WTC11 (cell line): ENCODE data around the gene CST3. TPM values are rescaled to one million over a fixed set of nuclear protein-coding genes. Genes with fewer than 3 reads are reported as not detected.

Source experiments
- ATAC-seq: fragments of 200-7000 bp; cut with Tn5 transposase; 2 replicates; pipeline ENCODE4 v1.10.0; 2021; ENCODE audit warnings: mild to moderate bottlenecking, moderate library complexity
- CTCF ChIA-PET: fragments of 300-600 bp; sonication (Branson Sonifier 250); formaldehyde crosslinking; loops from one replicate; lab custom pipeline; 2021; ENCODE audit warnings: antibody characterized with exemption; lab: Charles Lee
- POLR2A ChIA-PET: fragments of 350-600 bp; sonication (Branson Sonifier 250); formaldehyde crosslinking; loops from one replicate; lab custom pipeline; 2021; ENCODE audit warnings: antibody characterized with exemption; lab: Charles Lee
- DNase-seq: peaks from one replicate; pipeline ENCODE4 v3.0.0; 2021; ENCODE audit warnings: low spot score
- H3K27ac Mint-ChIP-seq: 2 replicates; pipeline ENCODE4 v1.8.0; 2021; ENCODE audit warnings: mixed read lengths
- H3K27me3 Mint-ChIP-seq: 2 replicates; pipeline ENCODE4 v1.8.0; 2021; ENCODE audit warnings: low read depth, mild to moderate bottlenecking, moderate library complexity, mixed read lengths
- H3K36me3 Mint-ChIP-seq: 2 replicates; pipeline ENCODE4 v1.8.0; 2021; ENCODE audit warnings: mixed read lengths
- H3K4me1 Mint-ChIP-seq: 2 replicates; pipeline ENCODE4 v1.8.0; 2022; ENCODE audit warnings: mixed read lengths
- H3K4me3 Mint-ChIP-seq: 2 replicates; pipeline ENCODE4 v1.8.0; 2021; ENCODE audit warnings: mild to moderate bottlenecking, moderate library complexity, mixed read lengths
- H3K9me3 Mint-ChIP-seq: 2 replicates; pipeline ENCODE4 v1.8.0; 2021; ENCODE audit warnings: mixed read lengths
- ATF1 ChIP-seq: sonication (generic); formaldehyde crosslinking; IDR thresholded peaks from 2 replicates; pipeline ENCODE4 v1.8.1; 2023; ENCODE audit warnings: mild to moderate bottlenecking, moderate library complexity, missing genetic modification reagents
- CREB1 ChIP-seq: sonication (generic); formaldehyde crosslinking; IDR thresholded peaks from 2 replicates; pipeline ENCODE4 v1.8.0; 2023; ENCODE audit warnings: mild to moderate bottlenecking, missing genetic modification reagents
- CREM ChIP-seq: sonication (generic); formaldehyde crosslinking; IDR thresholded peaks from 2 replicates; pipeline ENCODE4 v1.8.1; 2022; ENCODE audit warnings: mild to moderate bottlenecking, missing genetic modification reagents, moderate library complexity
- GRHL2 ChIP-seq: fragments of 250-450 bp; sonication (Bioruptor Pico); IDR thresholded peaks from 2 replicates; pipeline ENCODE4 v1.8.0; 2022; ENCODE audit warnings: mild to moderate bottlenecking, moderate library complexity; ENCODE audit not compliant: insufficient replicate concordance, severe bottlenecking
- IRF2 ChIP-seq: sonication (generic); formaldehyde crosslinking; IDR thresholded peaks from 2 replicates; pipeline ENCODE4 v1.8.0; 2022; ENCODE audit warnings: low read depth, missing genetic modification reagents, borderline replicate concordance
- NFATC4 ChIP-seq: fragments of 250-450 bp; sonication (Bioruptor Pico); IDR thresholded peaks from 2 replicates; pipeline ENCODE4 v1.9.0; 2021; ENCODE audit warnings: mild to moderate bottlenecking
- NFYB ChIP-seq: sonication (generic); formaldehyde crosslinking; conservative IDR thresholded peaks from 2 replicates; pipeline ENCODE4 v1.8.0; 2022; ENCODE audit warnings: low read depth, missing genetic modification reagents
- OVOL2 ChIP-seq: fragments of 250-450 bp; sonication (Bioruptor Pico); IDR thresholded peaks from 2 replicates; pipeline ENCODE4 v1.9.0; 2021; ENCODE audit warnings: mild to moderate bottlenecking, borderline replicate concordance
- PRDM15 ChIP-seq: sonication (generic); formaldehyde crosslinking; IDR thresholded peaks from 2 replicates; pipeline ENCODE4 v1.8.0; 2022; ENCODE audit warnings: missing genetic modification reagents
- PRRX2 ChIP-seq: fragments of 250-450 bp; sonication (Bioruptor Pico); IDR thresholded peaks from 2 replicates; pipeline ENCODE4 v1.8.0; 2021; ENCODE audit warnings: mild to moderate bottlenecking
- SMAD3 ChIP-seq: sonication (generic); formaldehyde crosslinking; IDR thresholded peaks from 2 replicates; pipeline ENCODE4 v1.8.0; 2022; ENCODE audit warnings: missing genetic modification reagents, mild to moderate bottlenecking, borderline replicate concordance
- TEAD1 ChIP-seq: sonication (generic); formaldehyde crosslinking; IDR thresholded peaks from 2 replicates; pipeline ENCODE4 v1.8.0; 2022; ENCODE audit warnings: mild to moderate bottlenecking, missing genetic modification reagents
- ZBTB21 ChIP-seq: sonication (generic); formaldehyde crosslinking; IDR thresholded peaks from 2 replicates; pipeline ENCODE4 v1.8.1; 2023; ENCODE audit warnings: mild to moderate bottlenecking, missing genetic modification reagents, borderline replicate concordance
- ZNF317 ChIP-seq: sonication (generic); formaldehyde crosslinking; IDR thresholded peaks from 2 replicates; pipeline ENCODE4 v1.8.1; 2023; ENCODE audit warnings: low read depth, mild to moderate bottlenecking, moderate library complexity, missing genetic modification reagents, borderline replicate concordance
- ZNF396 ChIP-seq: fragments of 250-450 bp; sonication (Bioruptor Pico); IDR thresholded peaks from 2 replicates; pipeline ENCODE4 v1.8.0; 2021; ENCODE audit warnings: mild to moderate bottlenecking, moderate library complexity, borderline replicate concordance
- ZNF423 ChIP-seq: fragments of 250-450 bp; sonication (Bioruptor Pico); IDR thresholded peaks from 2 replicates; pipeline ENCODE4 v2.1.2; 2022; ENCODE audit warnings: mild to moderate bottlenecking, moderate library complexity
- total RNA-seq: library from RNA; stranded (reverse); gene quantifications from 3 replicates; pipeline ENCODE4 v1.2.3, GENCODE V29; 2021
- TF ChIP-seq, protein P1 (sequence below): fragments of 250-450 bp; sonication (Bioruptor Pico); IDR thresholded peaks from 2 replicates; pipeline ENCODE4 v1.9.0; 2021; ENCODE audit warnings: mild to moderate bottlenecking
- TF ChIP-seq, protein P2 (sequence below): sonication (generic); formaldehyde crosslinking; IDR thresholded peaks from 2 replicates; pipeline ENCODE4 v1.8.0; 2023; ENCODE audit warnings: mild to moderate bottlenecking, missing genetic modification reagents
- TF ChIP-seq, protein P3 (sequence below): sonication (generic); formaldehyde crosslinking; IDR thresholded peaks from 2 replicates; pipeline ENCODE4 v1.8.1; 2022; ENCODE audit warnings: mild to moderate bottlenecking, missing genetic modification reagents, moderate library complexity, borderline replicate concordance
- TF ChIP-seq, protein P4 (sequence below): fragments of 250-450 bp; sonication (Bioruptor Pico); IDR thresholded peaks from 2 replicates; pipeline ENCODE4 v1.9.0; 2021; ENCODE audit warnings: mild to moderate bottlenecking, borderline replicate concordance

CST3 gene
- total RNA-seq, 1 experiment from 2014 or later = 52.1 TPM

GRCh38 chr20:23645575-23645974 is 7.8 kb upstream of the CST3 start:
- H3K9me3 Mint-ChIP-seq = no peaks in the 10 kb centered on the region
- ChIA-PET CTCF (no interaction called here), POLR2A (no interaction called here)
- H3K36me3 Mint-ChIP-seq = no peaks in the 10 kb centered on the region
- H3K4me3 Mint-ChIP-seq = no peak overlapping the region
- H3K27ac Mint-ChIP-seq = no peak overlapping the region
- TF ChIP-seq GRHL2 (CRISPR knock-in tag) (no peak), TEAD1 (no peak), ATF1 (CRISPR knock-in tag) (no peak), SMAD3 (CRISPR knock-in tag) (no peak), PRRX2 (CRISPR knock-in tag) (no peak), NFYB (CRISPR knock-in tag) (no peak), ZNF317 (CRISPR knock-in tag) (no peak), OVOL2 (CRISPR knock-in tag) (no peak), CREB1 (CRISPR knock-in tag) (no peak)
- ATAC-seq (no peak), DNase-seq (no peak)
- H3K4me1 Mint-ChIP-seq = peaks cover 22% of the 10 kb centered on the region
- H3K27me3 Mint-ChIP-seq = peaks cover 3% of the 10 kb centered on the region

- DNase-seq (no peak), ATAC-seq (no peak)
- ChIA-PET CTCF (no interaction called here), POLR2A (no interaction called here)
- H3K9me3 Mint-ChIP-seq = no peaks in the 10 kb centered on the region
- H3K27me3 Mint-ChIP-seq = peaks cover 4% of the 10 kb centered on the region
- peaks cover 36% of the 10 kb centered on the region for H3K4me1 Mint-ChIP-seq
- no peak overlapping the region for H3K4me3 Mint-ChIP-seq
- no peak for TF ChIP-seq PRDM15 (CRISPR knock-in tag)
- TF ChIP-seq ZNF396 (CRISPR knock-in tag) = no peak
- TF ChIP-seq ZNF423 (CRISPR knock-in tag) = no peak
- no peak for TF ChIP-seq CREM
- TF ChIP-seq NFATC4 (CRISPR knock-in tag) = no peak
- TF ChIP-seq, protein P1, sequence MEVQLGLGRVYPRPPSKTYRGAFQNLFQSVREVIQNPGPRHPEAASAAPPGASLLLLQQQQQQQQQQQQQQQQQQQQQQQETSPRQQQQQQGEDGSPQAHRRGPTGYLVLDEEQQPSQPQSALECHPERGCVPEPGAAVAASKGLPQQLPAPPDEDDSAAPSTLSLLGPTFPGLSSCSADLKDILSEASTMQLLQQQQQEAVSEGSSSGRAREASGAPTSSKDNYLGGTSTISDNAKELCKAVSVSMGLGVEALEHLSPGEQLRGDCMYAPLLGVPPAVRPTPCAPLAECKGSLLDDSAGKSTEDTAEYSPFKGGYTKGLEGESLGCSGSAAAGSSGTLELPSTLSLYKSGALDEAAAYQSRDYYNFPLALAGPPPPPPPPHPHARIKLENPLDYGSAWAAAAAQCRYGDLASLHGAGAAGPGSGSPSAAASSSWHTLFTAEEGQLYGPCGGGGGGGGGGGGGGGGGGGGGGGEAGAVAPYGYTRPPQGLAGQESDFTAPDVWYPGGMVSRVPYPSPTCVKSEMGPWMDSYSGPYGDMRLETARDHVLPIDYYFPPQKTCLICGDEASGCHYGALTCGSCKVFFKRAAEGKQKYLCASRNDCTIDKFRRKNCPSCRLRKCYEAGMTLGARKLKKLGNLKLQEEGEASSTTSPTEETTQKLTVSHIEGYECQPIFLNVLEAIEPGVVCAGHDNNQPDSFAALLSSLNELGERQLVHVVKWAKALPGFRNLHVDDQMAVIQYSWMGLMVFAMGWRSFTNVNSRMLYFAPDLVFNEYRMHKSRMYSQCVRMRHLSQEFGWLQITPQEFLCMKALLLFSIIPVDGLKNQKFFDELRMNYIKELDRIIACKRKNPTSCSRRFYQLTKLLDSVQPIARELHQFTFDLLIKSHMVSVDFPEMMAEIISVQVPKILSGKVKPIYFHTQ (CRISPR knock-in tag) = no peak
- TF ChIP-seq NFYB (CRISPR knock-in tag) = no peak
- TF ChIP-seq, protein P2, sequence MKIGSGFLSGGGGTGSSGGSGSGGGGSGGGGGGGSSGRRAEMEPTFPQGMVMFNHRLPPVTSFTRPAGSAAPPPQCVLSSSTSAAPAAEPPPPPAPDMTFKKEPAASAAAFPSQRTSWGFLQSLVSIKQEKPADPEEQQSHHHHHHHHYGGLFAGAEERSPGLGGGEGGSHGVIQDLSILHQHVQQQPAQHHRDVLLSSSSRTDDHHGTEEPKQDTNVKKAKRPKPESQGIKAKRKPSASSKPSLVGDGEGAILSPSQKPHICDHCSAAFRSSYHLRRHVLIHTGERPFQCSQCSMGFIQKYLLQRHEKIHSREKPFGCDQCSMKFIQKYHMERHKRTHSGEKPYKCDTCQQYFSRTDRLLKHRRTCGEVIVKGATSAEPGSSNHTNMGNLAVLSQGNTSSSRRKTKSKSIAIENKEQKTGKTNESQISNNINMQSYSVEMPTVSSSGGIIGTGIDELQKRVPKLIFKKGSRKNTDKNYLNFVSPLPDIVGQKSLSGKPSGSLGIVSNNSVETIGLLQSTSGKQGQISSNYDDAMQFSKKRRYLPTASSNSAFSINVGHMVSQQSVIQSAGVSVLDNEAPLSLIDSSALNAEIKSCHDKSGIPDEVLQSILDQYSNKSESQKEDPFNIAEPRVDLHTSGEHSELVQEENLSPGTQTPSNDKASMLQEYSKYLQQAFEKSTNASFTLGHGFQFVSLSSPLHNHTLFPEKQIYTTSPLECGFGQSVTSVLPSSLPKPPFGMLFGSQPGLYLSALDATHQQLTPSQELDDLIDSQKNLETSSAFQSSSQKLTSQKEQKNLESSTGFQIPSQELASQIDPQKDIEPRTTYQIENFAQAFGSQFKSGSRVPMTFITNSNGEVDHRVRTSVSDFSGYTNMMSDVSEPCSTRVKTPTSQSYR (CRISPR knock-in tag) = no peak
- TF ChIP-seq, protein P3, sequence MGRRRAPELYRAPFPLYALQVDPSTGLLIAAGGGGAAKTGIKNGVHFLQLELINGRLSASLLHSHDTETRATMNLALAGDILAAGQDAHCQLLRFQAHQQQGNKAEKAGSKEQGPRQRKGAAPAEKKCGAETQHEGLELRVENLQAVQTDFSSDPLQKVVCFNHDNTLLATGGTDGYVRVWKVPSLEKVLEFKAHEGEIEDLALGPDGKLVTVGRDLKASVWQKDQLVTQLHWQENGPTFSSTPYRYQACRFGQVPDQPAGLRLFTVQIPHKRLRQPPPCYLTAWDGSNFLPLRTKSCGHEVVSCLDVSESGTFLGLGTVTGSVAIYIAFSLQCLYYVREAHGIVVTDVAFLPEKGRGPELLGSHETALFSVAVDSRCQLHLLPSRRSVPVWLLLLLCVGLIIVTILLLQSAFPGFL (CRISPR knock-in tag) = no peak
- no peak for TF ChIP-seq ZBTB21 (CRISPR knock-in tag)
- no peak for TF ChIP-seq GRHL2 (CRISPR knock-in tag)
- TF ChIP-seq IRF2 = no peak
- TF ChIP-seq, protein P4, sequence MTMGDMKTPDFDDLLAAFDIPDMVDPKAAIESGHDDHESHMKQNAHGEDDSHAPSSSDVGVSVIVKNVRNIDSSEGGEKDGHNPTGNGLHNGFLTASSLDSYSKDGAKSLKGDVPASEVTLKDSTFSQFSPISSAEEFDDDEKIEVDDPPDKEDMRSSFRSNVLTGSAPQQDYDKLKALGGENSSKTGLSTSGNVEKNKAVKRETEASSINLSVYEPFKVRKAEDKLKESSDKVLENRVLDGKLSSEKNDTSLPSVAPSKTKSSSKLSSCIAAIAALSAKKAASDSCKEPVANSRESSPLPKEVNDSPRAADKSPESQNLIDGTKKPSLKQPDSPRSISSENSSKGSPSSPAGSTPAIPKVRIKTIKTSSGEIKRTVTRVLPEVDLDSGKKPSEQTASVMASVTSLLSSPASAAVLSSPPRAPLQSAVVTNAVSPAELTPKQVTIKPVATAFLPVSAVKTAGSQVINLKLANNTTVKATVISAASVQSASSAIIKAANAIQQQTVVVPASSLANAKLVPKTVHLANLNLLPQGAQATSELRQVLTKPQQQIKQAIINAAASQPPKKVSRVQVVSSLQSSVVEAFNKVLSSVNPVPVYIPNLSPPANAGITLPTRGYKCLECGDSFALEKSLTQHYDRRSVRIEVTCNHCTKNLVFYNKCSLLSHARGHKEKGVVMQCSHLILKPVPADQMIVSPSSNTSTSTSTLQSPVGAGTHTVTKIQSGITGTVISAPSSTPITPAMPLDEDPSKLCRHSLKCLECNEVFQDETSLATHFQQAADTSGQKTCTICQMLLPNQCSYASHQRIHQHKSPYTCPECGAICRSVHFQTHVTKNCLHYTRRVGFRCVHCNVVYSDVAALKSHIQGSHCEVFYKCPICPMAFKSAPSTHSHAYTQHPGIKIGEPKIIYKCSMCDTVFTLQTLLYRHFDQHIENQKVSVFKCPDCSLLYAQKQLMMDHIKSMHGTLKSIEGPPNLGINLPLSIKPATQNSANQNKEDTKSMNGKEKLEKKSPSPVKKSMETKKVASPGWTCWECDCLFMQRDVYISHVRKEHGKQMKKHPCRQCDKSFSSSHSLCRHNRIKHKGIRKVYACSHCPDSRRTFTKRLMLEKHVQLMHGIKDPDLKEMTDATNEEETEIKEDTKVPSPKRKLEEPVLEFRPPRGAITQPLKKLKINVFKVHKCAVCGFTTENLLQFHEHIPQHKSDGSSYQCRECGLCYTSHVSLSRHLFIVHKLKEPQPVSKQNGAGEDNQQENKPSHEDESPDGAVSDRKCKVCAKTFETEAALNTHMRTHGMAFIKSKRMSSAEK = no peak
- no peak overlapping the region for H3K27ac Mint-ChIP-seq
- no peaks in the 10 kb centered on the region for H3K36me3 Mint-ChIP-seq
Measured at GRCh38 chr20:23644164-23644563, 6.4 kb upstream of the CST3 start.
